Left cardiac atrium (tissue), 4 donors: ENCODE data around the gene AUTS2. TPM values are rescaled to one million over a fixed set of nuclear protein-coding genes. Genes with fewer than 3 reads are reported as not detected.
A peak's percentile ranks its signal among the peaks of the same experiment; 100 is the strongest.

Source experiments
- ATAC-seq, 2 donors: fragments of 200-7000 bp; cut with Tn5 transposase; one replicate each; pipeline ENCODE4 v1.9.1; 2020; ENCODE audit warnings: mild to moderate bottlenecking in 2 of 2, moderate library complexity in 2 of 2
- DNase-seq: peaks from one replicate; pipeline ENCODE4 v3.0.0-alpha.2; 2020
- intact Hi-C, 2 donors: fragments of 100-400 bp; cut with DNase I; formaldehyde crosslinking; loops; one replicate each; pipeline versions ENCODE4 v1.14.1 to v1.15.1; 2022 to 2023
- total RNA-seq, 2 donors: library from RNA; stranded (reverse); fragmentation: NEBNext Ultra II Directional; extraction: Animal tissue kit (Norgen Biotek cat#: 25700); gene quantifications; one replicate each; pipeline ENCODE4 v1.2.1, GENCODE V29; 2021
- donor health status: DM: no; HTN: yes; CAD: no.
- donor health status: DM: no; HTN: yes; CAD: no; lungs with severe emphysema.
- donor health status: DM: yes; HTN: yes; CAD: no.
- donor health status: Dilated cardiomyopathy.

AUTS2 gene
- total RNA-seq, 2 donors from 2014 or later = 10.5 to 15.2 TPM

- ATAC-seq = no peak
- no peak for DNase-seq
- intact Hi-C loops = no loop called here
Measured at GRCh38 chr7:69645683-69646082, 47.4 kb downstream of the AUTS2 start.

DNA sequence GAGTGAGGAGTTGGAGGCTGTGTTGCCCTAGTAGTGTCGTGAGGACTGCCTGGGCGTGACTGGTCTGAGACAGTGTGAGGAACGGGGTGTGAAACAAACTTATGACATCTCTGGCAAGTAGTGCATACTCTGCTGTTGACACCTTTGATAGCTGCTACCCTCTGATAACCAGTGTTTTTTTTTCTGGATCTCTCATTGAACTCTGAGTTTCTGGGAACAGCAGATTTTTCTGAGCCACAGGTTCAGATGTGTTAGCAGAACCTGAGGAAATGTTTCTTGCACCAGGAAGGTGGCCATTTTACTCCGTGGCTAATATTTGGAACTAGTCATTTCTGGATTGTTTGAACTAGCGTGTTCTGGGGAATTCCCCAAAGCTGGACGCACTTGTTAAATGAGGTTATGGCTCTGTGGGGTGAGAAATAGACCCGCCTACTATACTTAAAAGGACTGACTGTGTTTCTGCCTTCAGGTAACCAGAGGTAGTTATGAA lies 52.9 kb downstream of the AUTS2 start:
- intact Hi-C loops = no loop called here
- ATAC-seq (peak; percentile 54 to 87), DNase-seq (peak; percentile 22)

GRCh38 chr7:69652947-69653701 lies 54.8 kb downstream of the AUTS2 start:
- ATAC-seq = no peak

GRCh38 chr7:69653806-69654205 lies 55.5 kb downstream of the AUTS2 start:
- DNase-seq (no peak), ATAC-seq (no peak)
- intact Hi-C loops = no loop called here

More at GRCh38 chr7:69652947-69653701, 54.8 kb downstream of the AUTS2 start:
- intact Hi-C loops = no loop called here
- no peak for DNase-seq

GRCh38 chr7:69654381-69654780 lies 56.1 kb downstream of the AUTS2 start:
- DNase-seq = peak; percentile 28
- intact Hi-C loops = no loop called here
- ATAC-seq = peak; percentile 38 to 45

DNA sequence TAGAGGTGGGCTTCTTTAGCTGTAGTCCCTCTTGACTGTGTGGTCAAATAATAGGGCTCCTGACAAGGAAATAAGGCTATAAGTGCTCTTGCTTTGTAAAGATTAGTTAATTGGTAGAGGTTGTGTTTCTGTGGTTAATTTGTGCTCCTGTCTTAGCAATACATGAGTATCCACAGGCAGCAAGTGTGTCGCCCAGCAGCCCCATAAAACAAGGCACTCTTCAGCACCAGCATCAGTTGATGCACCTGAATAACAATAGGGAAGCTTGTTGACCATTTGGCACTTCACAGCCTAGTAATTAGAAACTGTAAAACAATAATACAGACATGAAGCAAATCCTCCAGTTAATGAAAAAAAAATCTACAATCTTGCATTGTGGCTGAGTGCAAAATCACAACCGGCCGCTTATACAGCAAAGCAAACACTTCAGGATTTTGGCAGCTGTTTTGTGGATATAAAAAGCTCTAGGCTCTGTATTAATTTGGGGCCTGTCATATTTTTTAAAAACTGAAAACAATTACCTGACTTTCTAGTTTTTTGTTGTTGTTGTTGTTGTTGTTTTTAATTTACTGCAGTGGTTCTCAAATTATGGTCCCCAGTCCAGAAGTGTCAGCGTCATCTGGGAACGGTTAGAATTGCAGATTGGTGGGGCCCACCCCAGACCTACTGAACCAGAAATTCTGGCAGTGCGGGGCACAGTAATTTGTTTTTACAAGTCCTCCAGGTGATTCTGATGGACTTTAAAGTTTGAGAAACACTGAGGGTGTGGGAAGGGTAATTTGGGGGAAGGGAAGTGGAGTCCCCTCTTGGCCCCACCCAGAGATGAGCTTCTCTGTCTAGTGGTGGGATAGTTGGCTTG lies 56.8 kb downstream of the AUTS2 start:
- DNase-seq (no peak), ATAC-seq (peak in 1 of 2 donors; percentile 32)
- intact Hi-C loops = no loop called here

GRCh38 chr7:69656077-69656476 lies 57.8 kb downstream of the AUTS2 start:
- intact Hi-C loops = no loop called here
- DNase-seq = no peak
- no peak for ATAC-seq

DNA sequence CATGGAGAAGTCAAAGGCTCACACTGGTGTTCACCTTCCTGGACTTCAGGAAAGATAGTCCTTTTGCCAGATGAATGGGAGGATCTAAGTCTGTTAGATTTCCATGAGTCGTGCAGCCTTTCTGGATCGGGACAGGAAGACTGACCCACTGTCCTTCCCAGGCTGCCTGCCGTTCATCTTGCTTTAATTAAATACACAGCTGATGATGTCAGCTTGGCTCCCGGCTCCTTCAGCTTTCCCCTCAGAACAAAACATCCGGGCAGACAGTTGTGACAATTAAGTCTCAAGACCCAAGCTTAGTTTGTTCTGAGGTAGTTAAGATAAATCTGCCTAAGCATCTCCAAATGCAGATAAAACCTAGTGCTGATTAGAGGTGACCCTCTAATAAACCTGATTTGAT lies 58.6 kb downstream of the AUTS2 start:
- intact Hi-C loops = no loop called here
- ATAC-seq (peak in 1 of 2 donors; percentile 78), DNase-seq (peak; percentile 58)

DNA sequence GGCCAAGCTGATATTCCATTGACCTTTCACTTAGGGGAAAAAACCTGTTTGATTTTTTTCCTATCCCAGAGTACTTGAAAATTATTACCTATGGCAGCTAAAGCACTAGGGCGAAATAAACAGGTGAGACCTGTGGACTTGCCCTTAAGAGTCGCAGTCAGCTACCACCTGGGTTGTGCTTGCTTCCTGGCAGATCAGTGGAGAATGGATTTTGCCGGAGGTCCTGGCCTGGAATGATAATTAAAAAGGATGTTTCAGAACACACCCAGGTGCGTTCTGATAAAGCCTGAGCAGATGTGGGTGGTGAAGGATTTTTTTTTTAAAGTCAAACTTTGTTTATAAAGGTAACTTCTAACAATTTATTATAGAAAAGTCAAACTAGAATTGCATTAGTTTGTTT lies 59.1 kb downstream of the AUTS2 start:
- intact Hi-C loops = no loop called here
- no peak for ATAC-seq

GRCh38 chr7:69657985-69658384 lies 59.7 kb downstream of the AUTS2 start:
- intact Hi-C loops = no loop called here
- DNase-seq (no peak), ATAC-seq (no peak)

More for the DNA sequence above, 59.1 kb downstream of the AUTS2 start:
- no peak for DNase-seq

GRCh38 chr7:69659983-69660382 lies 61.7 kb downstream of the AUTS2 start:
- intact Hi-C loops = no loop called here
- DNase-seq = no peak
- no peak for ATAC-seq

DNA sequence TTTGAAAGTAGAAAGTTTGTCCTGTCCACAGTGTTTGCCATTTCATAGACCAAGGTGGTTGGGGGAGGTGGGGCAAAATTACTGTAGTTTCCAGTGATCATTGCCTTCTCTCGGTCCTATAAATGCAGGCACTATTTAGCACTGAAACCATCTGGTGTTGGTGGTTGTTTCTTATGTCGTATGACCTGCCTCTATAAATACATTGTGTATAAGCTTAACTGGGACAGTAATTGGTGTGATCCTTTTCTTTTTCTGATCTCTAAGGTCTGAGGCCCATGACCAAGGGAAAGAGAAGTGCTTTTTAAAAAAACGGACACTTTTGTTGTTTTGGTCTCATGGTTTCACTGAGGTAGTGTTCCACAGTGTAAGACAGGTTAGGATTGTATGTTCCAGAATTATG lies 63.1 kb downstream of the AUTS2 start:
- no peak for DNase-seq
- no peak for ATAC-seq
- intact Hi-C loops = no loop called here

DNA sequence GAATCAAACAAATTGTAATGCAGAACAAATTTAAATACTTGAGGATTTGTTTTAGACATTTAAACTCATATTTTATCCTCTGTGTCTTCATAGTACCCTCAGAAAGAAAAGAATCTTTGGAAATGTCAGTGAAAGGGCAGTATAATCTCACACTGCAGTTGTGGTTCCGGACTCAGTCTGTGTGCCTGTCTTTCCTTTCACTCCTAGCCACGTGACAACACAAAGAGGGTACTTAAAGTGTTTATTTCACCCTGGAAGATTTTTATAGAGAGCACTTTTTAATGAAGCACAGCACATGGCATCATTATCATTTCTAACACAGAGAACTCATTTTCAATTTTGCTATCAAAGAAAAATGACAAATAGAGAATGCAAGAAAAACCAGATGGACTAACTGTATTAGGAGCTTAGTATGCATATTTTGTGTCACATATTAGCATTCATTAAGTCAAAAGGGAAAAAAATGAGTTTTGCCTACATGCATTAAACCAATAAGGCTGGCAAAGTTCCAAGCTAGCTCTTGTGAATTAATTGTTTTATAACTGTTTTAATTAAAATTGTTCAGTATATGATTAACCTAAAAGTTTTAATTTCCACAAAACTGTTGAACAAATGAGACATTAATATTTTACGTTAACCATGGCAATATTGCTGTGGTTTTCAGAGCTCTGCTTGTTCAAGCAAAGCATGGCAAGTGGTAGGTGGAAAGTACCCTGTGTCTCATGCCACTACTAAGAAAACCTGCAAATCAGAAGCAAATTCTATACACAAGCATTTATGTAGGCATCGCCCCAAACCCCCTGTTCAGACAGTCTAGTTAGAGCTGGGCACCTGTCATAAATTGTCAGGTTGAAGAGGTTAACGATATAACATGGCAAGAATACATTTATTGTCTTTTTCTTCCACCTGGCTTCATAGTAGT lies 65.9 kb downstream of the AUTS2 start:
- ATAC-seq = no peak

DNA sequence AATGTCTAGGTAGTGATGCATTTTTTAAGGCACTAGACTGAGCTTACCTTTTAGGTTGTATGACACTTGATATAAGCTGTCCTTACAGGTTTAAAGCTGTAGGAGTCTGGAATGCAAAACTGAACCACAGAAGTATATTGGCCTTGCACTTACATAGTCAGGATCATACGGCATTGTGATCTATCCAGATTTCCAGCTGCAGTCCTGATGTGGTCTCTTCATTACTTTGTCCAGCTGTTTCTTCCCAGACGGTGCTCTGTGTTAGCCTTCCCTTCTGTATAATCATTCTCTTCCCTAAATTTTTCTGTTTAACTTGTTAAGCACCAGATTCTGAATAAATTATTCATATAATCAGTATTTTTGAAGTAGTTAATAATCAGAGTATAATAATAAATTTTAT lies 67.1 kb downstream of the AUTS2 start:
- no peak for ATAC-seq
- DNase-seq = no peak
- intact Hi-C loops = no loop called here

More for the DNA sequence above, 65.9 kb downstream of the AUTS2 start:
- DNase-seq = no peak
- intact Hi-C loops = no loop called here

- DNase-seq (no peak), ATAC-seq (no peak)
- intact Hi-C loops = no loop called here
Measured at GRCh38 chr7:69668339-69668870, 70.1 kb downstream of the AUTS2 start.

DNA sequence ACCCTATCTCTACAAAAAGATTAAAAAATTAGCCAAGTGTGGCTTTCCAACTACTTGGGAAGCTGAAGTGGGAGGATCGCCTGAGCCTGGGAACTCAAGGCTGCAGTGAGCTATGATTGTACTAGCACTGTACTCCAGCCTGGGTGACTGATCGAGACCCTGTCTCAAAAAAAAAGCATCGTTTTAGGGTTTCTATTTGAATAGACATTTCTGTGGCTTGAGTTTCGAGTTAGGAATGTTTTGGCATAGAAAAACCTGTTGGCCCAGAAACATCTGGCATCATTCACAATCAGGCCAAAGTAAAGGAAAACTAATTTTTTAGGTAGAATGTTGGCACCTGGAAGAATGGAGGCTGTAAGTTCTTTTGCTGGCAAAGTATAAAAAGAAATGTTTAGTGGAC lies 72.4 kb downstream of the AUTS2 start:
- peak in 1 of 2 donors; percentile 38 for ATAC-seq
- DNase-seq = no peak
- intact Hi-C loops = no loop called here

- no peak for DNase-seq
- ATAC-seq = peak in 1 of 2 donors; percentile 15
- intact Hi-C loops = no loop called here
Measured at GRCh38 chr7:69673074-69673473, 74.8 kb downstream of the AUTS2 start.

DNA sequence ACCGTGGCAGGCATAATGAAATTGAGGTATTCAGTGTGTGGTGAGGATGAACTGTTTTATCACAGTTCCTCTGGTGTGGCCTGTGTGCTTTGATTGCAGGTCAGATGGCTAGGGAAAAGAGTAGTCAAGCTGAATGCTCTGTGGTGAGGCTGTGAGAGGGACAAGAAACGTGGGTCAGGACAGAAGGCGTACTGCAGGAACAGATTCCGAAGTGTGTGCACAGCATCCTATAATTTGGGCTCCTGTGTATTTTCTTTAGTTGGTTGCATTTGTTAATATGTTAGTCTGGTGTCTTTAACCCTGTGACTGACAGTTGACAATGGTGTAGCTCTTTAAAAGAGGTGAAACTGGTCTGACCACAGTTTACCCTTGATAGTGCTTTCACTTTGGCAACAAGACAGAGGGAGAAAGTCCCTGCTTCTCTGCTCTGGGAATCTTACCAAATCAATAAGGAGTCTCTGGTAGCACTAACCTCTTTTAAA lies 76.5 kb downstream of the AUTS2 start:
- intact Hi-C loops = no loop called here

GRCh38 chr7:69676247-69676646 lies 78.0 kb downstream of the AUTS2 start:
- intact Hi-C loops = no loop called here
- no peak for DNase-seq
- ATAC-seq = no peak

More for the DNA sequence above, 76.5 kb downstream of the AUTS2 start:
- no peak for ATAC-seq
- no peak for DNase-seq
